ENCODE measurements around the gene DPYSL5. TPM values are rescaled to one million over a fixed set of nuclear protein-coding genes. Genes with fewer than 3 reads are reported as not detected.

The DPYSL5 gene
- total and polyA plus RNA-seq, 4 donors = not detected

GRCh38 chr2:26977012-26977411, 129.1 kb downstream of the DPYSL5 start (continued):
- TF ChIP-seq CTCF (IDR thresholded peaks at IDR 0.05; ENCODE audit: low read depth, low read length, missing input control) = no peak
- TF ChIP-seq NR2F2 (IDR thresholded peaks at IDR 0.05) = no peak
- no peak for TF ChIP-seq TAF1 (conservative IDR thresholded peaks at IDR 0.05)
- no peak for TF ChIP-seq HNF4A (conservative IDR thresholded peaks at IDR 0.05)

GRCh38 chr2:26978061-26978596, 130.2 kb downstream of the DPYSL5 start:
- TF ChIP-seq FOXA1 (IDR thresholded peaks at IDR 0.05) (peak; percentile 72), SP1 (IDR thresholded peaks at IDR 0.05) (peak; percentile 15), CTCF (IDR thresholded peaks at IDR 0.05; ENCODE audit: low read depth, low read length, missing input control) (no peak), HNF4G (IDR thresholded peaks at IDR 0.05) (no peak), EGR1 (IDR thresholded peaks at IDR 0.05; ENCODE audit: low read depth in 2 of 2) (peak in 1 of 2 donors; percentile 54), FOXA2 (IDR thresholded peaks at IDR 0.05) (peak; percentile 63), YY1 (IDR thresholded peaks at IDR 0.05) (peak; percentile 22), MAX (IDR thresholded peaks at IDR 0.05) (peak; percentile 51), REST (IDR thresholded peaks at IDR 0.05) (peak; percentile 32), JUND (IDR thresholded peaks at IDR 0.05) (no peak), HNF4A (conservative IDR thresholded peaks at IDR 0.05) (peak; percentile 25 to 56), RXRA (IDR thresholded peaks at IDR 0.05) (peak; percentile 82 to 83), RAD21 (IDR thresholded peaks at IDR 0.05) (peak in 1 of 2 donors; percentile 28), ATF3 (IDR thresholded peaks at IDR 0.05) (no peak)
- no peak overlapping the region for H3K4me3 ChIP-seq (ENCODE audit: low read depth in 1 of 3, low read length in 3 of 3)
- no peaks in the 10 kb centered on the region for H3K36me3 ChIP-seq (ENCODE audit: control insufficient read depth in 4 of 4, insufficient read depth in 3 of 4, low read depth in 1 of 4, low read length in 3 of 4)
- peak; percentile 63 for DNase-seq (ENCODE audit: low spot score)
- WGBS = 31% methylated on average over 4 of the region's 4 CpGs
- H3K27me3 ChIP-seq (ENCODE audit: control insufficient read depth in 4 of 4, insufficient read depth in 4 of 4, low read length in 3 of 4) = no peaks in the 10 kb centered on the region
- H3K9ac ChIP-seq (ENCODE audit: low read depth in 1 of 2, low read length in 2 of 2) = no peak overlapping the region
- H3K27ac ChIP-seq (ENCODE audit: low read depth in 1 of 2, low read length in 2 of 2) = peak overlapping the region; percentile 13 to 39
- no peaks in the 10 kb centered on the region for H3K9me3 ChIP-seq (ENCODE audit: control insufficient read depth in 4 of 4, low read length in 3 of 4)
- peaks cover 11 to 35% (median 31%) of the 10 kb centered on the region in 4 donors for H3K4me1 ChIP-seq (ENCODE audit: control insufficient read depth in 4 of 4, insufficient read depth in 4 of 4, low read length in 3 of 4)

Measured in liver (tissue), 9 donors.